HL-60 (cell line): ENCODE results near the gene IPO5.

Experiments
- POLR2AphosphoS5 ChIP-seq: IDR thresholded peaks from 2 replicates; pipeline ENCODE4 v1.6.1; 2012; ENCODE audit warnings: low read depth
- REST ChIP-seq: IDR thresholded peaks from 2 replicates; pipeline ENCODE4 v1.6.1; 2012; ENCODE audit warnings: low read depth; ENCODE audit not compliant: insufficient replicate concordance
- SPI1 ChIP-seq: IDR thresholded peaks from 2 replicates; pipeline ENCODE4 v1.6.1; 2012; ENCODE audit warnings: low read depth, mild to moderate bottlenecking, borderline replicate concordance
- TF ChIP-seq, protein P1 (sequence below): IDR thresholded peaks from one replicate; pipeline ENCODE4 v1.5.1; 2011; ENCODE audit warnings: low read length, control low read depth, inconsistent platforms; ENCODE audit not compliant: insufficient read depth

DNA sequence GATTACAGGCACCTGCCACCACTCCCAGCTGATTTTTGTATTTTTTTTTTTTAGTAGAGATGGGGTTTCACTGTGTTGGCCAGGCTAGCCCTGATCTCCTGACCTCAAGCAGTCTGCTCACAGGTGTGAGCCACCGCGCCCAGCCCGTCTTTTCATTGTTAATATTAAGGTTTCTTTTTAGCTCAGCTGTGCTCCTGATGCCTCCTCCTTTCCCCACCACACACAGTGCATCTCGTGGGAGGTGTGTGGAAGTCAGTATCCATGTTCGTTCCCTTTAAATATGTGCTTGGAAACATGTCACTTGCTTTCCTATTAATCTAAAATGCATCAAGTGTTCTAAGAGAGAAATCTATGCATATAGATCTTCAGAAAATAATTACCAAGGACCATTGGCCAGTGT lies 53.5 kb downstream of the IPO5 start:
- TF ChIP-seq, protein P1, sequence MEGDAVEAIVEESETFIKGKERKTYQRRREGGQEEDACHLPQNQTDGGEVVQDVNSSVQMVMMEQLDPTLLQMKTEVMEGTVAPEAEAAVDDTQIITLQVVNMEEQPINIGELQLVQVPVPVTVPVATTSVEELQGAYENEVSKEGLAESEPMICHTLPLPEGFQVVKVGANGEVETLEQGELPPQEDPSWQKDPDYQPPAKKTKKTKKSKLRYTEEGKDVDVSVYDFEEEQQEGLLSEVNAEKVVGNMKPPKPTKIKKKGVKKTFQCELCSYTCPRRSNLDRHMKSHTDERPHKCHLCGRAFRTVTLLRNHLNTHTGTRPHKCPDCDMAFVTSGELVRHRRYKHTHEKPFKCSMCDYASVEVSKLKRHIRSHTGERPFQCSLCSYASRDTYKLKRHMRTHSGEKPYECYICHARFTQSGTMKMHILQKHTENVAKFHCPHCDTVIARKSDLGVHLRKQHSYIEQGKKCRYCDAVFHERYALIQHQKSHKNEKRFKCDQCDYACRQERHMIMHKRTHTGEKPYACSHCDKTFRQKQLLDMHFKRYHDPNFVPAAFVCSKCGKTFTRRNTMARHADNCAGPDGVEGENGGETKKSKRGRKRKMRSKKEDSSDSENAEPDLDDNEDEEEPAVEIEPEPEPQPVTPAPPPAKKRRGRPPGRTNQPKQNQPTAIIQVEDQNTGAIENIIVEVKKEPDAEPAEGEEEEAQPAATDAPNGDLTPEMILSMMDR: no peak
- no peak for TF ChIP-seq REST
- no peak for TF ChIP-seq POLR2AphosphoS5
- no peak for TF ChIP-seq SPI1
